Measurements from ENCODE around the gene LIN37. TPM values are rescaled to one million over a fixed set of nuclear protein-coding genes. Genes with fewer than 3 reads are reported as not detected.

Gene LIN37
- total and polyA plus RNA-seq, 2 of the 13 experiments (the other 11 are each of a cell fraction or from before 2014, with no cell fraction given) = 6.3 to 8.7 TPM

DNA sequence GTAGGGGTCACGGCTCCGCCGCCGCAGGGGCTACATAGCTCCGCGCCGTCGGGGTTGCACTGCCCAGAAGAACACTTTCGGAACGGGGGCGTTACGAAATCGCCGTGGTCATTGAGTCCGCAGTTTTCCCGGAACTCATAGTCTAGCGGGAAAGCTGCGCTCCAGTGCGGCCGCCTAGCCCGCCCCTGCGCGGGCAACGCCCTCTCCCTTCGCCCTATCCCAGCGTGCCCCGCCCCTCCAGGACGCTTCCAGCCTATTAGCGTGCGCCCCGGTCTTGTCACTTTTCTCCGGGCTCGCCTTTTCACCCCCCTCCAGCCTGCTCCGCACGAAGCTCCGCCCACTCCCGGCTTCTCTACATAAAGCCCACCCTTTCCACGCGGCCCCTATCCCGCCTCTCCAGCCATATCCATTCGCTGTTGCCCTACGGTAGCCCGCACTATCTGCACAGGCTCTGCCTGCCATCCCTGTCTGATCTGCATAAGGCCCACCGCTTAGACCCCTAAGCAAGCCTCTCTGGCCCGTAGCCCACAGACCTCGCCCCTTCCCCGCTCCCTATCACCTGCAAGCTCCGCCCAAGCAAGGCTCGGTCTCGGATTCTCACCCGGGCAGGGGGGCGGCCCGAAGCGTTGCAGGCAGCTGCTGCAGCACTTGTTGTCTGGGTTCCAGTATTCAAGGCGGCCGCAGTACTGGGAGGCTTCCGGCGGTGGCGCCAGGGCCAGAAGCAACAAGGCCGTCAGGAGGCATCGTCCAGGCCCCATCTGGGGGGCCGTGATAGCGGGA lies 7.8 kb upstream of the LIN37 start (continued):
- TF ChIP-seq, protein P1, sequence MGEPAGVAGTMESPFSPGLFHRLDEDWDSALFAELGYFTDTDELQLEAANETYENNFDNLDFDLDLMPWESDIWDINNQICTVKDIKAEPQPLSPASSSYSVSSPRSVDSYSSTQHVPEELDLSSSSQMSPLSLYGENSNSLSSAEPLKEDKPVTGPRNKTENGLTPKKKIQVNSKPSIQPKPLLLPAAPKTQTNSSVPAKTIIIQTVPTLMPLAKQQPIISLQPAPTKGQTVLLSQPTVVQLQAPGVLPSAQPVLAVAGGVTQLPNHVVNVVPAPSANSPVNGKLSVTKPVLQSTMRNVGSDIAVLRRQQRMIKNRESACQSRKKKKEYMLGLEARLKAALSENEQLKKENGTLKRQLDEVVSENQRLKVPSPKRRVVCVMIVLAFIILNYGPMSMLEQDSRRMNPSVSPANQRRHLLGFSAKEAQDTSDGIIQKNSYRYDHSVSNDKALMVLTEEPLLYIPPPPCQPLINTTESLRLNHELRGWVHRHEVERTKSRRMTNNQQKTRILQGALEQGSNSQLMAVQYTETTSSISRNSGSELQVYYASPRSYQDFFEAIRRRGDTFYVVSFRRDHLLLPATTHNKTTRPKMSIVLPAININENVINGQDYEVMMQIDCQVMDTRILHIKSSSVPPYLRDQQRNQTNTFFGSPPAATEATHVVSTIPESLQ (CRISPR knock-in tag; conservative IDR thresholded peaks at IDR 0.05) = no peak
- TF ChIP-seq TCF7L2 (IDR thresholded peaks at IDR 0.05; ENCODE audit: low read depth, low read length) = no peak
- TF ChIP-seq SMAD9 (CRISPR knock-in tag; IDR thresholded peaks at IDR 0.05) = no peak
- TF ChIP-seq ZNF260 (CRISPR knock-in tag; IDR thresholded peaks at IDR 0.05; ENCODE audit: borderline replicate concordance, low read depth) = no peak
- no peak for TF ChIP-seq ZNF432 (CRISPR knock-in tag; IDR thresholded peaks at IDR 0.05; ENCODE audit: borderline replicate concordance)
- peak; percentile 74; the same call in 1 of the 2 replicates for TF ChIP-seq ZNF598 (CRISPR knock-in tag; IDR thresholded peaks at IDR 0.05; ENCODE audit: borderline replicate concordance)
- no peak for TF ChIP-seq TMF1 (CRISPR knock-in tag; IDR thresholded peaks at IDR 0.05; ENCODE audit: low read depth)
- TF ChIP-seq, protein P2, sequence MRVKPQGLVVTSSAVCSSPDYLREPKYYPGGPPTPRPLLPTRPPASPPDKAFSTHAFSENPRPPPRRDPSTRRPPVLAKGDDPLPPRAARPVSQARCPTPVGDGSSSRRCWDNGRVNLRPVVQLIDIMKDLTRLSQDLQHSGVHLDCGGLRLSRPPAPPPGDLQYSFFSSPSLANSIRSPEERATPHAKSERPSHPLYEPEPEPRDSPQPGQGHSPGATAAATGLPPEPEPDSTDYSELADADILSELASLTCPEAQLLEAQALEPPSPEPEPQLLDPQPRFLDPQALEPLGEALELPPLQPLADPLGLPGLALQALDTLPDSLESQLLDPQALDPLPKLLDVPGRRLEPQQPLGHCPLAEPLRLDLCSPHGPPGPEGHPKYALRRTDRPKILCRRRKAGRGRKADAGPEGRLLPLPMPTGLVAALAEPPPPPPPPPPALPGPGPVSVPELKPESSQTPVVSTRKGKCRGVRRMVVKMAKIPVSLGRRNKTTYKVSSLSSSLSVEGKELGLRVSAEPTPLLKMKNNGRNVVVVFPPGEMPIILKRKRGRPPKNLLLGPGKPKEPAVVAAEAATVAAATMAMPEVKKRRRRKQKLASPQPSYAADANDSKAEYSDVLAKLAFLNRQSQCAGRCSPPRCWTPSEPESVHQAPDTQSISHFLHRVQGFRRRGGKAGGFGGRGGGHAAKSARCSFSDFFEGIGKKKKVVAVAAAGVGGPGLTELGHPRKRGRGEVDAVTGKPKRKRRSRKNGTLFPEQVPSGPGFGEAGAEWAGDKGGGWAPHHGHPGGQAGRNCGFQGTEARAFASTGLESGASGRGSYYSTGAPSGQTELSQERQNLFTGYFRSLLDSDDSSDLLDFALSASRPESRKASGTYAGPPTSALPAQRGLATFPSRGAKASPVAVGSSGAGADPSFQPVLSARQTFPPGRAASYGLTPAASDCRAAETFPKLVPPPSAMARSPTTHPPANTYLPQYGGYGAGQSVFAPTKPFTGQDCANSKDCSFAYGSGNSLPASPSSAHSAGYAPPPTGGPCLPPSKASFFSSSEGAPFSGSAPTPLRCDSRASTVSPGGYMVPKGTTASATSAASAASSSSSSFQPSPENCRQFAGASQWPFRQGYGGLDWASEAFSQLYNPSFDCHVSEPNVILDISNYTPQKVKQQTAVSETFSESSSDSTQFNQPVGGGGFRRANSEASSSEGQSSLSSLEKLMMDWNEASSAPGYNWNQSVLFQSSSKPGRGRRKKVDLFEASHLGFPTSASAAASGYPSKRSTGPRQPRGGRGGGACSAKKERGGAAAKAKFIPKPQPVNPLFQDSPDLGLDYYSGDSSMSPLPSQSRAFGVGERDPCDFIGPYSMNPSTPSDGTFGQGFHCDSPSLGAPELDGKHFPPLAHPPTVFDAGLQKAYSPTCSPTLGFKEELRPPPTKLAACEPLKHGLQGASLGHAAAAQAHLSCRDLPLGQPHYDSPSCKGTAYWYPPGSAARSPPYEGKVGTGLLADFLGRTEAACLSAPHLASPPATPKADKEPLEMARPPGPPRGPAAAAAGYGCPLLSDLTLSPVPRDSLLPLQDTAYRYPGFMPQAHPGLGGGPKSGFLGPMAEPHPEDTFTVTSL (CRISPR knock-in tag; IDR thresholded peaks at IDR 0.05; ENCODE audit: borderline replicate concordance) = no peak
- no peak for TF ChIP-seq ZNF577 (CRISPR knock-in tag; IDR thresholded peaks at IDR 0.05; ENCODE audit: borderline replicate concordance, low read depth)
- no peak for TF ChIP-seq KMT2B (CRISPR knock-in tag; IDR thresholded peaks at IDR 0.05)
- peak; percentile 47 for TF ChIP-seq CREM (IDR thresholded peaks at IDR 0.05)
- no peak for TF ChIP-seq CREM (CRISPR knock-in tag; IDR thresholded peaks at IDR 0.05)
- peak; percentile 69 for TF ChIP-seq RFX5 (IDR thresholded peaks at IDR 0.05; ENCODE audit: low read depth, low read length)
- peak; percentile 41 for TF ChIP-seq U2AF1 (optimal IDR thresholded peaks at IDR 0.05; ENCODE audit: low read depth, low read length)
- TF ChIP-seq, protein P3, sequence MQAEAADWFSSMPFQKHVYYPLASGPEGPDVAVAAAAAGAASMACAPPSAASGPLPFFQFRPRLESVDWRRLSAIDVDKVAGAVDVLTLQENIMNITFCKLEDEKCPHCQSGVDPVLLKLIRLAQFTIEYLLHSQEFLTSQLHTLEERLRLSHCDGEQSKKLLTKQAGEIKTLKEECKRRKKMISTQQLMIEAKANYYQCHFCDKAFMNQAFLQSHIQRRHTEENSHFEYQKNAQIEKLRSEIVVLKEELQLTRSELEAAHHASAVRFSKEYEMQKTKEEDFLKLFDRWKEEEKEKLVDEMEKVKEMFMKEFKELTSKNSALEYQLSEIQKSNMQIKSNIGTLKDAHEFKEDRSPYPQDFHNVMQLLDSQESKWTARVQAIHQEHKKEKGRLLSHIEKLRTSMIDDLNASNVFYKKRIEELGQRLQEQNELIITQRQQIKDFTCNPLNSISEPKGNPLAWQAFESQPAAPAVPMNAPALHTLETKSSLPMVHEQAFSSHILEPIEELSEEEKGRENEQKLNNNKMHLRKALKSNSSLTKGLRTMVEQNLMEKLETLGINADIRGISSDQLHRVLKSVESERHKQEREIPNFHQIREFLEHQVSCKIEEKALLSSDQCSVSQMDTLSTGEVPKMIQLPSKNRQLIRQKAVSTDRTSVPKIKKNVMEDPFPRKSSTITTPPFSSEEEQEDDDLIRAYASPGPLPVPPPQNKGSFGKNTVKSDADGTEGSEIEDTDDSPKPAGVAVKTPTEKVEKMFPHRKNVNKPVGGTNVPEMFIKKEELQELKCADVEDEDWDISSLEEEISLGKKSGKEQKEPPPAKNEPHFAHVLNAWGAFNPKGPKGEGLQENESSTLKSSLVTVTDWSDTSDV (CRISPR knock-in tag; IDR thresholded peaks at IDR 0.05) = 0 out of 2 replicates have a peak, but pooled peaks have one; percentile 16
- peak; percentile 77 for TF ChIP-seq GABPB1 (CRISPR knock-in tag; IDR thresholded peaks at IDR 0.05)
- TF ChIP-seq ZNF329 (CRISPR knock-in tag; IDR thresholded peaks at IDR 0.05; ENCODE audit: low read depth) = peak; percentile 84; the same call in 1 of the 2 replicates
- no peak; the same call in 1 of the 2 replicates for TF ChIP-seq ZNF614 (CRISPR knock-in tag; IDR thresholded peaks at IDR 0.05; ENCODE audit: borderline replicate concordance)
